OCI-LY1 (cell line): ENCODE measurements around the gene MAP1LC3C.

Experiments
- CTCF ChIP-seq: fragments of 200-600 bp; sonication (generic), shearing (Covaris generic); IDR thresholded peaks from 2 replicates; pipeline ENCODE4 v1.5.1; 2017; ENCODE audit warnings: mild to moderate bottlenecking, antibody characterized with exemption, low read length, moderate library complexity, mixed read lengths
- EZH2 ChIP-seq: fragments of 200-600 bp; sonication (generic), shearing (Covaris generic); IDR thresholded peaks from 2 replicates; pipeline ENCODE4 v1.8.0; 2017; ENCODE audit warnings: borderline replicate concordance, mixed run types, mild to moderate bottlenecking, antibody characterized with exemption, low read length, moderate library complexity, mixed read lengths

DNA sequence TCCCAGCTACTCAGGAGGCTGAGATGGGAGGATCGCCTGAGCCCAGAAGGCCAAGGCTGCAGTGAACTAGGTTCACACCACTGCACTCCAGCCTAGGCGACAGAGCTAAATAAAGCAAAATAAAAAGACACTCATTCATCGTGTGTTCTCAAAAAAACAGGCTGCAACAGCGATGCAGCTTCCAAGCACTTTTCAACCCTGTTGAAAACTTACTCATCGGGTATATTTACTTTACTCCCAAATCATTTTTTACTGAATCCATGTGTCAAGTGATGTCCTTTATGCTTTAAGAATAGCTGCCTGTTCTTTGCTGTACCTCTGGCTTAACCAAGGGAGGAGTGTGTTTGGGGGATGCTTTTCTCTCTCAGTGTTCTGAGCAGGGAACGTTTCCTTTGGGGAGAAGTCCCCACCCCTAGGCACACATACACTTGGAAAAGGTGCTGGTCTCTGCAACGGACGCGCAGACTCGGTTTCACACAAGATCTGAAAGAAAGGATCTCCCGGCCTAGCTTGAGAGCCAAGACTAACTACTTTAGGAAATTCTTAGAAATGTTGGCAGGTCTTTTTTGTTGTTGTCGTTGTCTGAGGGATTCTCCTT is 1.4 kb downstream of the MAP1LC3C start:
- no peak for TF ChIP-seq CTCF
- TF ChIP-seq EZH2, result no peak
